HUES48 (cell line): ENCODE results near the gene SPINK4.

Source experiments
- H3K27ac ChIP-seq: one replicate; pipeline ENCODE4 v1.7.0; 2013; ENCODE audit warnings: low read depth, low read length, inconsistent platforms
- H3K27me3 ChIP-seq: 2 replicates; pipeline ENCODE4 v1.6.1; 2013; ENCODE audit warnings: mild to moderate bottlenecking, low read length; ENCODE audit not compliant: control insufficient read depth, insufficient read depth
- H3K36me3 ChIP-seq: 2 replicates; pipeline ENCODE4 v1.6.1; 2013; ENCODE audit warnings: low read length; ENCODE audit not compliant: control insufficient read depth, insufficient read depth
- H3K4me1 ChIP-seq: 2 replicates; pipeline ENCODE4 v1.6.1; 2013; ENCODE audit warnings: mild to moderate bottlenecking, low read length; ENCODE audit not compliant: control insufficient read depth, insufficient read depth
- H3K4me3 ChIP-seq: 2 replicates; pipeline ENCODE4 v1.5.1; 2013; ENCODE audit warnings: mild to moderate bottlenecking, low read depth, low read length
- H3K9ac ChIP-seq: 2 replicates; pipeline ENCODE4 v1.6.1; 2013; ENCODE audit warnings: mild to moderate bottlenecking, low read depth, low read length, moderate library complexity
- H3K9me3 ChIP-seq: 2 replicates; pipeline ENCODE4 v1.6.1; 2013; ENCODE audit warnings: low read length; ENCODE audit not compliant: control insufficient read depth, insufficient read depth

The SPINK4 gene

GRCh38 chr9:33295571-33295970 is 55.6 kb downstream of the SPINK4 start:
- H3K4me1 ChIP-seq: no peaks in the 10 kb centered on the region
- H3K27me3 ChIP-seq: no peaks in the 10 kb centered on the region
- no peak overlapping the region for H3K27ac ChIP-seq
- H3K4me3 ChIP-seq: no peak overlapping the region
- H3K36me3 ChIP-seq: peaks cover 75% of the 10 kb centered on the region
- no peak overlapping the region for H3K9ac ChIP-seq
- H3K9me3 ChIP-seq: no peaks in the 10 kb centered on the region

- no peaks in the 10 kb centered on the region for H3K9me3 ChIP-seq
- no peak overlapping the region for H3K9ac ChIP-seq
- H3K27me3 ChIP-seq: no peaks in the 10 kb centered on the region
- peaks cover 91% of the 10 kb centered on the region for H3K36me3 ChIP-seq
- H3K4me1 ChIP-seq: no peaks in the 10 kb centered on the region
- H3K27ac ChIP-seq: no peak overlapping the region
- H3K4me3 ChIP-seq: no peak overlapping the region
Measured at GRCh38 chr9:33297432-33297831, 57.5 kb downstream of the SPINK4 start.
